GM18526 (cell line): ENCODE measurements around the gene PTGDR2.

Experiments used
- POLR2A ChIP-seq: IDR thresholded peaks from 3 replicates; pipeline ENCODE4 v1.6.1; 2011; ENCODE audit not compliant: insufficient read length; ENCODE audit errors: extremely low read depth

Gene PTGDR2

DNA sequence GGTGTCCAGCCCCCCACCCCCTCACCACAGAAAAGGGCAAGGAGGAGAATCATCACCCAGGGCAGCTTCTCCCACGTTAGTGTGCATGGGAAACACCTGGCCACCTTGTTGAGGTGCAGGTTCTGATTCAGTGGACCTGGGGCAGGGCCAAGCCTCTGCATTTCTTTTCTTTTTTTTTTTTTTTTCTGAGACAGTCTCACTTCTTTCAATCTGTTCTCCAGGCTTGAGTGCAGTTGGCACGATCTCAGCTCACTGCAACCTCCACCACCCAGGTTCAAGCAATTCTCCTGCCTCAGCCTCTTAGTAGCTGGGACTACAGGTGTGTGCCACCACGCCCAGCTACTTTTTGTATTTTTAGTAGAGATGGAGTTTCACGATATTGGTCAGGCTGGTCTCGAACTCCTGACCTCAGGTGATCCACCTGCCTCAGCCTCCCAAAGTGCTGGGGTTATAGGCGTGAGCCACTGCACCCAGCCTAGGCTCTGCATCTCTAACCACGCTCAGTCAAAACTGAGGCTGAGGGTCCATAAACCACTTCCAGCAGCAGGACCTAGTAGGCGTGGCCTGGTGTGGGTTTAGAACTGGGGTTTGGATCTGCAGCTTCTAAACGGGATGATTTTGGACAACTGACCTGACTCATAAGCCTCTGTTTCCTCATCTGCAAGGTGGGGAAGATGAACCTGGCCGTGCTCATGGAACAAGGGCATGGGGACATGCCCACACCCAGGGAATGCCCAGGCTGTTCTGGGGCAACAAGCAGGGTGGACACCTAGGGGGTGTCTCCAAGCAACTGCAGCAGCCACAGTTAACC is 12.3 kb upstream of the PTGDR2 start:
- no peak for TF ChIP-seq POLR2A

DNA sequence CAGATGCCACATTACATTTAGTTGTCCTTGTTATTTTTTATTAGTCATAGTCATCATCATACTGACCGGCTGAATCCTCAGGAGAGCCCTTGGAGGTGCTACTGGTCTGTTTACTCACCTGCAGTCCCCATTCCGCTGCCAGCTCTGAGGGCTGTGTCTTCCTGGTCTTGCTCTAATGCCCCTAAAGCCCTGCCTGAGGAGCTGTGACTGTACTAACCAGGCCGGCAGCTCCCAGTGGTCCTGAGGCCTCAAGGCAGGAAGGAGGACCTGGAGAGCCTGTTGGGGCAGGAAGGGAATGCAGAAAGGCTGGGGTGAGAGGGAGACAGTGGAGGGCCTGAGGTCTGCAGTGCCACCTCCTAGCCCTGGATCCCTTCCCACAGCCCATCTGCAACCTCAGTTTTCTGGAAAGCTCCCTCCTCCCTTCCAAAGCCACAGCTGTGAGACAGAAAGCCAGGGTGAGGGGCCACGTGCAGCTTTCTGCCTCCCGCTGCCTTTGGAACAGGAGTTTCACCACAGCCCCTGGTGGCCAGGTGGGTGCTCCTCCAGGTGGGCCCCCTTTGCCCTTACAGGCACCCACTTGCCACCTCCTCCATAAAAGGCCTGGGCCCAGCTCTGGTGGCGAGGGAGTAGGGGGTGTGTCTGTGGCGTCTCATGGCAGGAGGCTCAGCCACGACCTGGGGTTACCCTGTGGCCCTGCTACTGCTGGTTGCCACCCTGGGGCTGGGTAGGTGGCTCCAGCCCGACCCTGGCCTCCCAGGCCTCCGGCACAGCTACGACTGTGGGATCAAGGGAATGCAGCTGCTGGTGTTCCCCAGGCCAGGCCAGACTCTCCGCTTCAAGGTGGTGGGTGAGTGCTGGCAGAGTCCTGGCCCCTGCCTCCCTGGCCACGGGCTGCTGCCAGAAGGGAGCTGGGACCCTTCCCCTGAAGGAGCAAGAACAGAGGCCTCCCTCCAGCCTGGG is 11.4 kb upstream of the PTGDR2 start, which contains the start of gene ZP1:
TSS of gene ZP1 (plus strand) at position 632 of the 960 bp plus-strand sequence. CDS start at position 652, 20 bp downstream.
- no peak for TF ChIP-seq POLR2A

DNA sequence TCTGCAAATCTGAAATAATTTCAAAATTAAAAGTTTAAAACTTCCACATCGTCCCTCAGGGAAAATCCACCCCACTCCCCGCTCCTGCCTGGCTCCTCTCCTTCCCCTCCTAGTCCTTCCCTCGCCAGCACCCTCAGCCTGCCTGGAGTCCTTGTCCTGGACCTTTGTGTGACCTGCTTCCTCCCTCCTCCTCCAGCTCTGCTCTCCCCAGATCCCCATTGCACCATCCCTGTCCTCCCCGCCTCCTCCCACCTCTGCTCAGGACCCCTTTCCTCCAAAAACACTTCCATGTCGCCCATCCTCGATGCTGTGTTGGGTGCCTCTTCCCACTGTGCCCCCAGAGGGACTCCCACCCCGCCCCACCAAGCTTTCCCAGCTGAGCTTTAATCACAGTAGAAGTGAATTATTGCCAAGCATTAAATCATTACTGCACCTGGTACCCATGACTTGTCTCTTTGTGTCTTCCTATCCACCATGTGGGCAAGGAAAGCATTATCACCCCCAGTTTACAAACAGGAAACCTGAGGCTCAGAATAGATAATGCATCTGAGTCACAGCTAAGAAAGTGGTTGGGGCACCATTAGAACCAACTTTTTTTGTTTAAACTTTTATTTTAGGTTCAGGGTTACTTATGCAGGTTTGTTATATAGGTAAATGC is 9.2 kb upstream of the PTGDR2 start:
- no peak for TF ChIP-seq POLR2A

DNA sequence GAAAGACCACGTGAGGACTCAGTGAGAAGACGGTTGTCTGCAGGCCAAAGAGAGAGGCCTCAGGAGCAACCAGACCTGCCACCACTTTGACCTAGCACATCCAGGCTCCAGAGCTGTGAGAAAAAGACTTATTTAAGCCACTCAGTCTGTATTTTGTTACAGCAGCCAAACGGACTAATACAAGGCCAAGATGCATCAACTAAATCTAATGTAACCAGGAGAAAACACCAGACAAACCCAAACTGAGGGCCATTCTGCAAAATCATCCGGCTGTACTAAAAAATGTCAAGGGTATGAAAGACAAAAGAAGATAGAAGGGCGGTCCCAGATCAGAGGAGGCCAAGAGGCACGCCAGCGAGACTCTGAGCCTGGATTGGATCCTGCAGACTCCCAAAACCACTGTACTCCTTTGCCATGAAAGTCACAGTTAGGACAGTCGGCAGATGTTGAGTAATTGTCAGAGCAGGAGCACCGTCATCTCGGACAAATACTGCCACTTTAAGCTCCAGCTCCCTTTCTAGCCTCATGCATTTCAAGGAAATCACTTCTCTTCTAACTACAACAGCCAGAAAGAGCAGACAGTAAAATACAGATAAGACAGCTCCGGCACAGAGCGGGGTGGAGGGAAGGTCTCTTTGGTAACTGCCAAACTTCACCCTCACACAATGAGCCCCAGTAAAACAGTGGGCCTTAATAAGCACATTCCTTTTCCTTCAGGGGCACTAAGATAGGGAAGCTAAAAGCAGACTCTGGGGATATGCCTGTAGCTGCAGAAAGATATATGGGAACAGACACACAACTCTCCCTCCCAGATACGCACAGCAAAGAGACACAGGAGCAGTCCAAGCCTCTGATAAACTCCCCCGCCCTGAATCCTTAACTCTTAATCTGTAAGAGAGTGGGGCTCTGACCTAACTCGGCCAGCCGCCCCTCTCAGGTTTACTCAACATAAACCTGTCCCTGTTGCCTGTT is 8.1 kb upstream of the PTGDR2 start:
- no peak for TF ChIP-seq POLR2A

DNA sequence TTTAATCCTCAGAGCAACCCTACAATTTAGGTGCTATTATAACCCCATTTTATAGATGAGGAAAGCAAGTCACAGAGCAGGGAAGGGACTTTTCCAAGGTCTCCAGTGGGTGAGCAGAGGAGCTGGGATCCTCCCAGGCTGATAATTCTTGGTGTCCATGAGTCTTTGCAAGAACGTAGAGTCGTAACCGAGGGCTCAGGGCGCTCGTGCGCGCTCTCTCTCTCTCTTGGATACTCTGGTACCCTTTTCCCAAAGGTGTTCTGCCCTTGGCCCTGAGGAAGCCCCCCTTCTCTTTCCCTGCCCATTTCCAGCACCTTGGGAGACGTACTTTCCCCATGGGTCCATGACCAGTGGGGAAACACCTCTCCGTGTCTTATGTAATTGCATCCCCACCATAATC is 6.4 kb upstream of the PTGDR2 start:
- TF ChIP-seq POLR2A, result no peak

DNA sequence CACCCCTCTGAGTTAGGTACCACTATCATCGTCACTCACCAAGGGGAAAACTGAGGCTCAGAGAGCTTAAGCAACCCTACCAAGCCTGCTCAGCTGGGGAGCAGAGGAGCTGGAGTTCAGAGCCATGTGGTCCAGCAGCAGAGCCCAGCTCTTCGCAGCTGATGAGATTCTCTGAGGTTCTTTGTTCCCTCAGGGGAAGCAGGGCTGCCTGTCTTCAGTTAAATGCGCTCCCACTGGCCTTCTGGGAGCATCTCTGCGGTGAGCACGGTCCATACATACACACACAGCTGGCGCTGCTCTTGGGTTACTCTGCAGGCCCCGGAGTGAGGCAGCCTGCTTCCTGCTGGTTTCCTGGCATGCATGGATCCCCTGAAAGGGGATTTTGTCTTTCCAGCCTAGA is 5.2 kb upstream of the PTGDR2 start:
- no peak for TF ChIP-seq POLR2A

DNA sequence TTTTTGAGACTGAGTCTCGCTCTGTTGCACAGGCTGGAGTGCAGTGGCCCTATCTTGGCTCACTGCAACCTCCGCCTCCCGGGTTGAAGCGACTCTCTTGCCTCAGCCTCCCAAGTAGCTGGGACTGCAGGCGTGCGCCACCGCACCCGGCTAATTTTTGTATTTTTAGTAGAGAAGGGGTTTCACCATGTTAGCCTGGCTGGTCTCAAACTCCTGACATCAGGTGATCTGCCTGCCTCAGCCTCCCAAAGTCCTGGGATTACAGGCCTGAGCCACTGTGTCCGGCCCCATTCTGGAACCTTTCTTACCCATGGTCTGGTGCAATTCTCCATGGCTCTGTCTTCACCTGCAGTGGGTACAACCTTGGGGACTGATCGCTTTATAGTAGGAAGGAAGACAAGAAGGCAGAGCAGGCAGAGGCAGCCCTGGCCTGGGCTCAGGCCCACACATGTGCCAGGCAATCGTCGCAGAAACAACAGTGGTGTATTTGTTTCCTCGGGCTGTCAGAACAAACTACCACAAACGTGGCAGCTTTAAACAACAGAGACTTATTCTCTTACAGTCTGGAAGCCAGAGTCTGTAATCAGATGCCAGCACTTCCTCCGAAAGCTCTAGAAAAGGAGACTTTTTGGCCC is 4.0 kb upstream of the PTGDR2 start:
- TF ChIP-seq POLR2A, result no peak

DNA sequence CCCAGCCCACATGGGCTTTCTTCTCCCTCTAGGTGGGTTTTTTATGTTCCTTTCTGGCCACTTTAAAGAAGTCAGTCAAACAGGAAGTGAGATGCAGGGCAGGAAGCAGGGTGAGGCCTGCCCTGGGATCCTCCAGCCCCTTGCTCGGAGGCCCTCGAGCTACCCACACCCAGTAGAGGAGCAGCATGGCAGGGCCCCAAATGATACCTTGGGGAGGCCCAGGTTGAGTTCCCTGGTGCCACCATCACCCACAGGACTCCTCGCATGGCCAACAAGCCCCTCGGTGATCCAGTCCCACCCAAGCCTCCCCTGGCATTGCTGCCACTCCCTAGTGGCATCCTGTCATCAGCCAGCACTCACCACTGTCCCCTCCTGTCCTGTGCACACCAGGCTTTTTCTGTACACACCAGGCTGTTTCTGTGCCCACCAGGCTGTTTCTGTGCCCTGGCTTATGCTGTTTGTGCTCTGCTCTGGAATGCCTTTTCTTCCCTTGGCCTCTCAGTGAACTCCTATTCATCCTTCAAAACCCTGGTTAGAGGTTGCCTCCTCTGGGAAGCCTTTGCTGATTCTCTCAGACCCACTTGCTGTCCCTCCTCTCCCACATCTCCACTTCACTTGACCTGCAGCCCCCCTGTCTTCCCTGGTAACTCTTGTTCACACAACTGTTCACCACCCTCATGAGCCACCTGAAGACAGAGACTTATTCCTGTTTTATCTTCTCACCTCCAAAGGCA is 3.1 kb upstream of the PTGDR2 start:
- TF ChIP-seq POLR2A, result no peak

DNA sequence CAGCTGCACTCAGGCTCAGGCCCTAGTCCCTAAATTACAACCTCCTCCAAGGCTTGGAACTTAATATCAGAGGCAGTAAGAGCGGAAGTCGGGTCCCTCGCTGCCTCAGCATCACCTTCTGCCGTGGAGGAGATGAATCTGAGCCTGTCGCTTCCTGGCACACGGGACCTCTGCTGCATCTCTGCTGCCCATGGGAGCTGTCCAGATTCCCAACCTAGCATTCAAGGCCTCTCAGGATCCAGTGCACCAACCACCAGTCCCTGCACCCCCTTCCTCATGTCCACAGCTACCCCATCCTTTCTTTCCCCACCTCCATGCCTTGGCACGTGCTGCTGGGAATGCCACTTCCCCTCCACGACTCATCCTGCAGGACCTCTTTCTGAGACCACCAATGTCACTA is 2.5 kb upstream of the PTGDR2 start:
- no peak for TF ChIP-seq POLR2A

DNA sequence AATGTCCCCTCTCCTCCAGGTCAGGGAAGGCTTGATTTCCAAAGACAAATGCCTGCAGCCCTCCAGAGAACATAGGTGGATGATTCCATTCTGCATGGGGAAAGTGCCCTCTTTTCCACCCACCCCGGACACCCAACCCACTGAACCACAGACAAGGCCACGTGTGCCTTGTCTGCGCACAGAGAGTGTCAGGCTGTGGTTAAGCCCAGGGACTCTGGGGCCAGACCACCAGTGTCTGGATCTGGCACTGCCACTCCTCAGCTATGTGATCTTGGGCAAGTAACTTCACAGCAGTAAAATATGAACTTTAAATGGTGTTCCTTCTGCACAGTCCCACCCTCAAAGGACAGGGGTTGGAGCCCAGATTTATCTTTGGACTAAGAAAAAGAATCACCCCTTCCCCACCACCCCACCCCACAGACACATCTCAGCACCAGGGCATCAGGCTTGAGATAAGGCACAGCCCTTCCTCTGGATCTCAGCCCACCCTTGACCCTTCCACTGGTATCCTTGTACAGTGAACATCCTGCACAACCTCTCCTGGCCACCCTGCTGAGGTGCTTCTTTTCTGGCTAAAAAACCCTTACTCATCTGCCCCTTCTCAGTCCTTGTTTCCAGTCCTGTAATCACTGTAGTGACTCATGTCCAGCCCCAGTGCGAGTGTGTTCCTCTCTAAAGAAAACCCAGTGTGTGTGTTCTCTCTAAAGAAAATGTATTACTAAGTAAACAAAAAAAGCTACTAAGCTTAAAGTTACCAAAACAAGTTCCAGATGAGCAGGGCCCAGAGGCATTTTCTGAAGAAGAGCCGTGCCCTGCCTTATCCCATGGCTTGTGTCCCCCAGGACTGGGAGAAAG is 1.9 kb upstream of the PTGDR2 start:
- no peak for TF ChIP-seq POLR2A

DNA sequence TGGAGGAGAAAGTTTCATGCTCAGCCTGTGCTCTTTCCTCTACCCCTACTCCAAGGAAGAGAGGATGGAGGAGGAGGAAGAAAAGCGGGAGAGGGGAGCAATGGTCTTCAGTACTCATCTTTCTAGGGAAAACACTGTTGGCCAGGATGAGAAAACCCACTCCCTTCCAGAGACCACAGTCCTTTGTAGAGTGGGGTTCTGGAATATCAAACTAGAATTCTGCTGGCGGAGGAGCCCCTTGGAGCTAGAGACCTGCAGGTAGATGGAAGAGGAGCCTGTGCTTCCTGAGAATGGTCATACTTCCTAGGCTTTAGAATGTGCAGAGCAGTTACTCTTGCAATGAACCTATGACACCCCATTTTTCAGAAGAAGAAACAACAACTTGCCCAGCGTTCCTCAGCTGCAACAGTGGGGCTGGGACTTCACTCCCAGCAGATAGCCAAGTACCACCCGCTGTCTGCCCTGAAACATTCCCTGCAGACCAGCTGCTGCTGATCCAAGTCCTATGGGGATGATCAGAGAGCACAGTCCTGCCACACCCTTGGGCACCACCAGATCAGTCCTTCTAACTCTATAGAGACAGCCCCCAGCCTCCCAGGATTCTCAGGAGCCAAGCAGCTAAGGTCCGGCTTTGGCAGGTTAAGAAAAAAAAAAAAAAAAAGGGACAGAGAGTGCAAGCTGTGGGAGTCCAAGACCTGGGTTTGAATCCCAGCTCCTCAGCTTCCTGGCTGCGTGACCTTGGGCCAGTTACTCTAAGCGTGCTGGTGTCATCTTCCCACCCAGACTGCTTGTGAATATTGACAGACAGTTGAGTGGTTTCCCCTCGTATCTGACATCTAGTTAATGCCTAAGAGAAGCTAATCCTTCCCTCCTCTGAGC is 664 bp downstream of the PTGDR2 start:
- no peak for TF ChIP-seq POLR2A

DNA sequence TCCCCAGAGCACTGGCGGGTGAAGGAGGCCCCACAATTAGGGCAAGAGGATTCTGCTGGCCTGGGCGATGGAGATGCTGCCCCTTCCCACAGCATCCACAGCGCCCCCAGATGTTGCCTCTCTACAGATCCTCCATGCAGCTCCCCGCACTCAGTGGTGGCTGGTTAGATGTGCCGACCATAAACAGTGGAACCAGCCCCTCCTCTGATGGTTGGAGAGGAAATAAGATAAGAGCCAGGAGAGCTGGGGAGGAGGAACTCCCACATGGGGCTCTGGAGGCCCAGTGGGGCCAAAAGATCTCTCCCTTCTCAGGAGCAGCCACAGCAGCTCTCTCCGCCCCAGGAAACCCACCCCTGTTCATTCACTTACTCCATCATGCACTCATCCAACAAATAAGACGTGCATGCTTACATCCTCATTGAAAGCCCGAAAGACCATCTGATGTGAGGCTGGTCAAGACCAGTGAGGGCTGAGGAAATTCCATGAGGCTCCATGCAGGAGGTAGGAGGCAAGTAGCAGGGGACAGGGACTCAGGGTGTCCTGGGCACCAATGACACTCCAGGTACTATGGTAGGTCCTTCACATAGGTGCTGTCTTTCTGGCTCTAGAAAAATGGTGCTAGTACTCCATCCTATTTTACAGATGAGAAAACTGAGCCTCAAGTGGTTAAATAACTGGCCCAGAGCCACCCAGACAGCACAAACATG is 1.5 kb downstream of the PTGDR2 start:
- TF ChIP-seq POLR2A, result no peak
